Tibial artery (tissue), 4 donors: ENCODE measurements around the gene HOOK2.
A peak's percentile ranks its signal among the peaks of the same experiment; 100 is the strongest.

ENCODE experiments used
- DNase-seq, 2 donors: peaks; one replicate each; pipeline ENCODE4 v3.0.0-alpha.2; 2019
- H3K27ac ChIP-seq, 2 donors: fragments of 200-600 bp; sonication (generic) in 1 of 2; 1 replicate in 1 of 2; 2 replicates in 1 of 2; pipeline ENCODE4 v1.5.1; 2018 to 2019; ENCODE audit warnings: mild to moderate bottlenecking in 1 of 2
- H3K27me3 ChIP-seq, 2 donors: fragments of 200-600 bp; sonication (generic) in 1 of 2; one replicate each; pipeline versions ENCODE4 v1.5.1 to v1.6.0; 2016 to 2019
- H3K36me3 ChIP-seq, 3 donors: fragments of 200-600 bp; sonication (generic) in 2 of 3; one replicate each; pipeline ENCODE4 v1.5.1; 2016 to 2019; ENCODE audit warnings: mild to moderate bottlenecking in 2 of 3
- H3K4me1 ChIP-seq, 4 donors: fragments of 200-600 bp; sonication (generic) in 2 of 4; 1 replicate in 3 of 4; 2 replicates in 1 of 4; pipeline ENCODE4 v1.5.1; 2016 to 2019
- H3K4me3 ChIP-seq, 2 donors: fragments of 200-600 bp; sonication (generic) in 1 of 2; 1 replicate in 1 of 2; 2 replicates in 1 of 2; pipeline ENCODE4 v1.5.1; 2018 to 2019; ENCODE audit warnings: mild to moderate bottlenecking in 2 of 2
- H3K9me3 ChIP-seq, 3 donors: fragments of 200-600 bp; sonication (generic) in 1 of 3; one replicate each; pipeline ENCODE4 v1.5.1; 2016 to 2019
- intact Hi-C: fragments of 100-400 bp; cut with DNase I; formaldehyde crosslinking; loops from one replicate; pipeline ENCODE4 v1.15.0; 2023; ENCODE audit warnings: low total_unique reads
- TF ChIP-seq, protein P1 (sequence below), 2 experiments: fragments of 200-600 bp in 1 of 2; fragments of 450-650 bp in 1 of 2; IDR thresholded peaks; one replicate each; pipeline ENCODE4 v1.5.1; 2017 to 2019; ENCODE audit warnings: antibody characterized with exemption in 2 of 2, mild to moderate bottlenecking in 1 of 2, moderate library complexity in 1 of 2

HOOK2 gene

DNA sequence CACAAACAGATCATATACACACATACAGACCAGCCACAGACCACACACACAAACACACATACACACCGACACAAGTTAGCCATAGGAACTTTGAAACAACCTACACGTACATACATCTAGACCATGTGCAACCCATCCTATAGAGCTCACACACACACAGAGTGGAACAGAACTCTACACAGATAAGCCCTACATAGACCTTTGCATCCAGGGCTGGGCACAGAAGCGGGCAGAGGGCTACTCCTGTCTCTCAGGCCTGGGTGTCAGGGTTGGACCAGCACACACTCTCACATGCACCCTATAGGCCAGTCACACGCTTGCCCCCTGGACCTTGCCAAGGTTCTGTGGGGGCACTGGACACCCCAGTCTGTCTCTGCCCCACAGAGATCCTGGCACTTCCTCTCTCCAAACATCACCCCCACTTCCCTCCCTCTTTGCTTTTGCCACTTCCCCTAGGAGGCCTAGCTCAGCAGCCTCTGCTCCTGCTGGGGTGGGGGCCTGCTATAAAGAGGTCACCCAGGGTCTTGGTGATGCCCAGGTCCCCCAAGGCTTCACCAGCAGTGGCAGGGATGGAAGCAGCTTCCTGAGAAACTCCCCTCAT lies 10.2 kb upstream of the HOOK2 start:
- H3K4me3 ChIP-seq, result no peak overlapping the region
- TF ChIP-seq, protein P1, sequence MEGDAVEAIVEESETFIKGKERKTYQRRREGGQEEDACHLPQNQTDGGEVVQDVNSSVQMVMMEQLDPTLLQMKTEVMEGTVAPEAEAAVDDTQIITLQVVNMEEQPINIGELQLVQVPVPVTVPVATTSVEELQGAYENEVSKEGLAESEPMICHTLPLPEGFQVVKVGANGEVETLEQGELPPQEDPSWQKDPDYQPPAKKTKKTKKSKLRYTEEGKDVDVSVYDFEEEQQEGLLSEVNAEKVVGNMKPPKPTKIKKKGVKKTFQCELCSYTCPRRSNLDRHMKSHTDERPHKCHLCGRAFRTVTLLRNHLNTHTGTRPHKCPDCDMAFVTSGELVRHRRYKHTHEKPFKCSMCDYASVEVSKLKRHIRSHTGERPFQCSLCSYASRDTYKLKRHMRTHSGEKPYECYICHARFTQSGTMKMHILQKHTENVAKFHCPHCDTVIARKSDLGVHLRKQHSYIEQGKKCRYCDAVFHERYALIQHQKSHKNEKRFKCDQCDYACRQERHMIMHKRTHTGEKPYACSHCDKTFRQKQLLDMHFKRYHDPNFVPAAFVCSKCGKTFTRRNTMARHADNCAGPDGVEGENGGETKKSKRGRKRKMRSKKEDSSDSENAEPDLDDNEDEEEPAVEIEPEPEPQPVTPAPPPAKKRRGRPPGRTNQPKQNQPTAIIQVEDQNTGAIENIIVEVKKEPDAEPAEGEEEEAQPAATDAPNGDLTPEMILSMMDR (IDR thresholded peaks at IDR 0.05), result no peak
- H3K27ac ChIP-seq, result peak overlapping the region; percentile 98 to 99
- no peak for DNase-seq
- no peaks in the 10 kb centered on the region for H3K27me3 ChIP-seq
- H3K9me3 ChIP-seq, result no peaks in the 10 kb centered on the region
- H3K4me1 ChIP-seq, result peaks cover 5 to 75% (median 71%) of the 10 kb centered on the region in 4 donors
- H3K36me3 ChIP-seq, result no peaks in the 10 kb centered on the region
- intact Hi-C loops, result no loop called here

GRCh38 chr19:12784871-12785430 lies 9.6 kb upstream of the HOOK2 start:
- no peaks in the 10 kb centered on the region for H3K9me3 ChIP-seq
- TF ChIP-seq, protein P1 (IDR thresholded peaks at IDR 0.05), result no peak
- intact Hi-C loops, result no loop called here
- H3K36me3 ChIP-seq, result no peaks in the 10 kb centered on the region
- peak overlapping the region; percentile 98 to 99 for H3K27ac ChIP-seq
- no peaks in the 10 kb centered on the region for H3K27me3 ChIP-seq
- peaks cover 5 to 74% (median 70%) of the 10 kb centered on the region in 4 donors for H3K4me1 ChIP-seq
- no peak for DNase-seq
- no peak overlapping the region for H3K4me3 ChIP-seq

GRCh38 chr19:12784394-12784870 lies 9.1 kb upstream of the HOOK2 start:
- TF ChIP-seq, protein P1 (IDR thresholded peaks at IDR 0.05), result no peak
- DNase-seq, result no peak
- Histone ChIP-seq H3K27ac (peak overlapping the region; percentile 98 to 99), H3K4me3 (no peak overlapping the region), H3K9me3 (no peaks in the 10 kb centered on the region), H3K4me1 (peaks cover 5 to 79% (median 73%) of the 10 kb centered on the region in 4 donors), H3K36me3 (no peaks in the 10 kb centered on the region), H3K27me3 (no peaks in the 10 kb centered on the region)
- intact Hi-C loops, result no loop called here

- no peaks in the 10 kb centered on the region for H3K36me3 ChIP-seq
- H3K4me1 ChIP-seq, result peaks cover 5 to 79% (median 74%) of the 10 kb centered on the region in 4 donors
- H3K27me3 ChIP-seq, result no peaks in the 10 kb centered on the region
- H3K4me3 ChIP-seq, result peak overlapping the region in 1 of 2 donors; percentile 64
- H3K27ac ChIP-seq, result peak overlapping the region; percentile 98 to 99
- intact Hi-C loops, result no loop called here
- peak in 1 of 2 donors; percentile 87 for DNase-seq
- no peaks in the 10 kb centered on the region for H3K9me3 ChIP-seq
- TF ChIP-seq, protein P1 (IDR thresholded peaks at IDR 0.05), result no peak
Observed at GRCh38 chr19:12783849-12784393, 8.6 kb upstream of the HOOK2 start.

DNA sequence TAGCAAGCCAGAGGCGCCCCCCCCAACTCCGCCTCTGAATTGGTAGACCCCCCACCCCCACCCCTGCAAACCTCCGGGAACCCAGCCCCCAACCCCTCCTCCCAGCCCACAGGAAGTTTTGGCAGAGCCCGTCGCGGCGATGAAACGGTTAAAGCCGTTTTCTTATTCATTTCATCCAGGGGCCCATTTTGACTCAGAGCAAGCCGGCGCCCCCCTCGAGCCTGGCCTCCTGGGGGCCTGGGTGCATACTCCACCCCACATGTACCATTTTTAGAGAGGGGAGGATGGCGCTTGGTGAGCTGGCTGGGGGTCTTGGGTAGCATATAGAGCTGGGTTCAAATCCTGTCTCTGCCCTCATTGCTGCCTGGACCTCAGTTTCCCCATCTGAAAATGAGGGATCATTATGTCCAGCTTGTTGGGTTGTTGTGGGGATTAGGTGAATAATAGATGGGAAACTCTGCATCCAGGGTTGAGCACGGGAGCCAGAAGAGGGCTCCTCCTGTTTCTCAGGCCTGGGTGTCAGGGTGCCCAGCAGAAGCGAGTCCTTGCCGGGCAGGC lies 8.0 kb upstream of the HOOK2 start:
- H3K4me1 ChIP-seq, result peaks cover 5 to 79% (median 74%) of the 10 kb centered on the region in 4 donors
- intact Hi-C loops, result no loop called here
- H3K27me3 ChIP-seq, result no peaks in the 10 kb centered on the region
- H3K27ac ChIP-seq, result peak overlapping the region; percentile 98 to 99
- TF ChIP-seq, protein P1 (IDR thresholded peaks at IDR 0.05), result no peak
- H3K36me3 ChIP-seq, result no peaks in the 10 kb centered on the region
- DNase-seq, result no peak
- no peaks in the 10 kb centered on the region for H3K9me3 ChIP-seq
- H3K4me3 ChIP-seq, result peak overlapping the region; percentile 51 to 64
